Heart left ventricle (tissue), 16 donors: ENCODE measurements around the gene SERPINF2. TPM values are rescaled to one million over a fixed set of nuclear protein-coding genes. Genes with fewer than 3 reads are reported as not detected.
A peak's percentile ranks its signal among the peaks of the same experiment; 100 is the strongest.

Source experiments
- ATAC-seq, 4 donors: fragments of 200-7000 bp; cut with Tn5 transposase; one replicate each; pipeline ENCODE4 v1.9.1; 2020 to 2022; ENCODE audit warnings: moderate library complexity in 4 of 4, mild to moderate bottlenecking in 3 of 4, moderate number of reproducible peaks in 1 of 4
- DNase-seq, 5 donors: peaks; one replicate each; pipeline ENCODE4 v3.0.0-alpha.2; 2020
- H3K27ac ChIP-seq, 12 donors: fragments of 200-600 bp; sonication (generic) in 4 of 12; one replicate each; pipeline versions ENCODE4 v1.5.0 to v1.8.0; 2016 to 2022; ENCODE audit warnings: mild to moderate bottlenecking in 2 of 12
- H3K27me3 ChIP-seq, 9 donors: fragments of 200-600 bp; sonication (generic) in 2 of 9; one replicate each; pipeline versions ENCODE4 v1.5.1 to v1.8.0; 2016 to 2022; ENCODE audit warnings: mild to moderate bottlenecking in 3 of 9
- H3K36me3 ChIP-seq, 9 donors: fragments of 200-600 bp; sonication (generic) in 2 of 9; one replicate each; pipeline versions ENCODE4 v1.5.0 to v1.8.0; 2018 to 2022; ENCODE audit warnings: mild to moderate bottlenecking in 2 of 9
- H3K4me1 ChIP-seq, 12 donors: fragments of 200-600 bp; sonication (generic) in 4 of 12; one replicate each; pipeline versions ENCODE4 v1.5.0 to v1.8.0; 2016 to 2022; ENCODE audit warnings: mild to moderate bottlenecking in 3 of 12
- H3K4me3 ChIP-seq, 12 donors: fragments of 200-600 bp; sonication (generic) in 4 of 12; one replicate each; pipeline versions ENCODE4 v1.5.0 to v1.8.0; 2017 to 2022; ENCODE audit warnings: mild to moderate bottlenecking in 9 of 12, moderate library complexity in 4 of 12
- H3K9me3 ChIP-seq, 12 donors: fragments of 200-600 bp; sonication (generic) in 4 of 12; one replicate each; pipeline versions ENCODE4 v1.5.0 to v1.8.0; 2016 to 2022; ENCODE audit warnings: mild to moderate bottlenecking in 1 of 12
- POLR2A ChIP-seq, 2 donors: fragments of 450-650 bp; IDR thresholded peaks; one replicate each; pipeline ENCODE4 v1.6.1; 2017; ENCODE audit warnings: antibody characterized with exemption in 2 of 2, mild to moderate bottlenecking in 2 of 2, moderate library complexity in 2 of 2
- WGBS, 4 donors: extraction: QIAGEN DNeasy Blood & Tissue Kit in 2 of 4; methylation state at CpG; one replicate each; pipeline versions ENCODE4 v1.1.5 to v1.1.7; 2013 to 2018; 5-methylcytosine and 5-hydroxymethylcytosine counted together
- intact Hi-C, 10 donors: fragments of 100-400 bp; cut with DNase I; formaldehyde crosslinking; loops; one replicate each; pipeline versions ENCODE4 v1.11.1 to v1.14.2; 2022
- polyA plus RNA-seq, 2 donors: library from polyadenylated mRNA; stranded (reverse); fragments of 200-250 nt; gene quantifications; one replicate each; pipeline ENCODE4 v1.2.3, GENCODE V29; 2013
- total RNA-seq, 9 donors: library from RNA; depleted of rRNA in 2 of 9; stranded (reverse); fragments of >200 nt in 2 of 9; fragmentation: NEBNext Ultra II Directional in 3 of 9; extraction: Animal tissue kit (Norgen Biotek cat#: 25700) in 3 of 9; gene quantifications; one replicate each; pipeline versions ENCODE4 v1.1.0 to v1.2.4, GENCODE V29; 2016 to 2023
- TF ChIP-seq, protein P1 (sequence below), 12 donors: fragments of 200-600 bp; sonication (generic) in 4 of 12; IDR thresholded peaks; one replicate each; pipeline versions ENCODE4 v1.5.0 to v1.8.0; 2018 to 2022; ENCODE audit warnings: antibody characterized with exemption in 12 of 12, mild to moderate bottlenecking in 5 of 12
- donor health status: ischemic (EF 13 %, LVEDD 7.1; RV severe dilation, severe dysfunction).
- donor health status: healthy with polysubstance abuse.
- donor health status: DM: no; HTN: yes; CAD: no.
- donor health status: DM: no; HTN: no; CAD: no.
- donor health status: ischemic (EF 25% LVEDD 6.9; RV normal size, moderate dysfunction).
- donor health status: ischemic (EF 25% LVEDD 5.7; RV mildly dilated, moderate dysfunction).
- donor health status: healthy.
- donor health status: DM: yes; HTN: yes; CAD: no.
- donor health status: ischemic (EF 35%, LVEDD 5.7; RV mildly dilated, moderate dysfunction).
- donor health status: nonischemic (EF 11% LVEDD 7.7; RV severe dilation, severe dysfunction).
- donor health status: DM: yes; HTN: yes; CAD: no.
- donor health status: PGD.
- donor health status: ischemic (EF 29% LVEDD 5.4; RV normal size, mild dysfunction).
- donor health status: nonischemic (EF 23%, LVEDD 6.1; RV moderate dilation, normal function).

SERPINF2 gene
- total and polyA plus RNA-seq, 11 donors, result 0.25 to 1.8 (median 0.77) TPM; not detected in 1

GRCh38 chr17:1711804-1712203 is 30.9 kb upstream of the SERPINF2 start:
- Histone ChIP-seq H3K27ac (peak overlapping the region in 2 of 12 donors; percentile 100), H3K9me3 (no peaks in the 10 kb centered on the region), H3K4me1 (peaks cover 4 to 56% (median 42%) of the 10 kb centered on the region in 12 donors), H3K27me3 (no peaks in the 10 kb centered on the region), H3K36me3 (peaks cover 0 to 37% (median 32%) of the 10 kb centered on the region in 9 donors), H3K4me3 (peak overlapping the region in 2 of 12 donors; percentile 5 to 7)
- ATAC-seq, result no peak
- intact Hi-C loops, result loop anchor here in 5 of 10 donors (2.0 to 10.0 kb wide), 7 partner anchors 27 to 683 kb away; partner anchors contain the start of genes OVCA2 (in 1 of the 5) and PRPF8 (in 1 of the 5)
- WGBS, 4 donors, result 65 to 77% (median 70%) methylated on average over 4 of the region's 4 CpGs
- no peak for DNase-seq
- TF ChIP-seq, protein P1, sequence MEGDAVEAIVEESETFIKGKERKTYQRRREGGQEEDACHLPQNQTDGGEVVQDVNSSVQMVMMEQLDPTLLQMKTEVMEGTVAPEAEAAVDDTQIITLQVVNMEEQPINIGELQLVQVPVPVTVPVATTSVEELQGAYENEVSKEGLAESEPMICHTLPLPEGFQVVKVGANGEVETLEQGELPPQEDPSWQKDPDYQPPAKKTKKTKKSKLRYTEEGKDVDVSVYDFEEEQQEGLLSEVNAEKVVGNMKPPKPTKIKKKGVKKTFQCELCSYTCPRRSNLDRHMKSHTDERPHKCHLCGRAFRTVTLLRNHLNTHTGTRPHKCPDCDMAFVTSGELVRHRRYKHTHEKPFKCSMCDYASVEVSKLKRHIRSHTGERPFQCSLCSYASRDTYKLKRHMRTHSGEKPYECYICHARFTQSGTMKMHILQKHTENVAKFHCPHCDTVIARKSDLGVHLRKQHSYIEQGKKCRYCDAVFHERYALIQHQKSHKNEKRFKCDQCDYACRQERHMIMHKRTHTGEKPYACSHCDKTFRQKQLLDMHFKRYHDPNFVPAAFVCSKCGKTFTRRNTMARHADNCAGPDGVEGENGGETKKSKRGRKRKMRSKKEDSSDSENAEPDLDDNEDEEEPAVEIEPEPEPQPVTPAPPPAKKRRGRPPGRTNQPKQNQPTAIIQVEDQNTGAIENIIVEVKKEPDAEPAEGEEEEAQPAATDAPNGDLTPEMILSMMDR (IDR thresholded peaks at IDR 0.05), result no peak
- no peak for TF ChIP-seq POLR2A (IDR thresholded peaks at IDR 0.05)

DNA sequence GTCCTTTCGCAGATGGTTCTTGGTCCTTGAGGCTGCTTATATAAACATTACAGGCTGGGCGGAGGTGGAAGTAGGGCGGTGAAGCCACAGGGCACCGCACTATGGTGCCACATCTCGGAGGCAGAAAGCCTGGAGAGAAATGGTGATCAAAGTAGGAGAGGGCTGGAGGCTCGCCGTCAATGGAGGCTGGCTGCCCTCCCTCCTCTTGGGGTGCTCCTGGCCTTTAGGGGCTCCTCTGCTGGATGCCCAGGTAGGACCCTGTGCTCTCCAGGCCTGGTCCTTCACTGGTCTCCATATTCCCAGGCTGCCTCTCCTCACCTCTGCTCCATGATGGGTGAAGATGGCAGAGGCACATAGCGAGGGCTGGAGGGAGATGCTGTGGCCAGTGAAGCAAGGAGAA is 30.4 kb upstream of the SERPINF2 start:
- intact Hi-C loops, result loop anchor here in 5 of 10 donors (5.0 to 10.0 kb wide), 6 partner anchors 35 to 683 kb away; partner anchors contain the start of gene OVCA2 (in 1 of the 5)
- Histone ChIP-seq H3K4me1 (peaks cover 4 to 58% (median 42%) of the 10 kb centered on the region in 12 donors), H3K36me3 (peaks cover 0 to 37% (median 32%) of the 10 kb centered on the region in 9 donors), H3K9me3 (no peaks in the 10 kb centered on the region), H3K4me3 (peak overlapping the region in 2 of 12 donors; percentile 9 to 100), H3K27ac (peak overlapping the region in 3 of 12 donors; percentile 100), H3K27me3 (no peaks in the 10 kb centered on the region)
- DNase-seq (no peak), ATAC-seq (no peak)
- WGBS, 4 donors, result 86 to 93% (median 92%) methylated on average over 8 of the region's 8 CpGs
- TF ChIP-seq, protein P1 (IDR thresholded peaks at IDR 0.05), result no peak
- no peak for TF ChIP-seq POLR2A (IDR thresholded peaks at IDR 0.05)

GRCh38 chr17:1713160-1713877 is 29.4 kb upstream of the SERPINF2 start:
- TF ChIP-seq, protein P1 (IDR thresholded peaks at IDR 0.05), result no peak
- TF ChIP-seq POLR2A (IDR thresholded peaks at IDR 0.05), result no peak
- Histone ChIP-seq H3K27ac (peak overlapping the region in 11 of 12 donors; percentile 96 to 100 (median 100)), H3K36me3 (peaks cover 0 to 37% (median 32%) of the 10 kb centered on the region in 9 donors), H3K9me3 (no peaks in the 10 kb centered on the region), H3K27me3 (no peaks in the 10 kb centered on the region), H3K4me3 (peak overlapping the region in 11 of 12 donors; percentile 12 to 100 (median 91)), H3K4me1 (peaks cover 9 to 68% (median 52%) of the 10 kb centered on the region in 12 donors)
- intact Hi-C loops, result loop anchor here in 5 of 10 donors (5.0 to 10.0 kb wide), 6 partner anchors 36 to 681 kb away; partner anchors contain the start of gene OVCA2 (in 1 of the 5)
- DNase-seq, result no peak
- WGBS, 4 donors, result 63 to 74% (median 68%) methylated on average over 10 of the region's 10 CpGs
- ATAC-seq, result no peak

- H3K27me3 ChIP-seq, result no peaks in the 10 kb centered on the region
- TF ChIP-seq, protein P1 (IDR thresholded peaks at IDR 0.05), result peak in 5 of 12 donors; percentile 13 to 40 (median 37)
- no peak for TF ChIP-seq POLR2A (IDR thresholded peaks at IDR 0.05)
- peaks cover 0 to 37% (median 32%) of the 10 kb centered on the region in 9 donors for H3K36me3 ChIP-seq
- H3K4me3 ChIP-seq, result peak overlapping the region; percentile 12 to 100 (median 91)
- peak overlapping the region; percentile 80 to 100 (median 100) for H3K27ac ChIP-seq
- DNase-seq (peak in 1 of 5 donors; percentile 36), ATAC-seq (no peak)
- no peaks in the 10 kb centered on the region for H3K9me3 ChIP-seq
- 9 to 17% (median 13%) methylated on average over 8 to 11 of the region's 11 CpGs for WGBS, 4 donors
- intact Hi-C loops, result loop anchor here in 8 of 10 donors (1.0 to 10.0 kb wide), 10 partner anchors 29 to 681 kb away; partner anchors contain the start of genes PRPF8 (in 2 of the 8) and OVCA2 (in 1 of the 8)
- H3K4me1 ChIP-seq, result peaks cover 9 to 74% (median 57%) of the 10 kb centered on the region in 12 donors
These were observed 28.7 kb upstream of the SERPINF2 start for GRCh38 chr17:1713878-1714426.
